Muscle of arm (tissue), 12 donors: Measurements from ENCODE around the gene GLS. TPM values are rescaled to one million over a fixed set of nuclear protein-coding genes. Genes with fewer than 3 reads are reported as not detected.
"Not testable (repeated sequence)": the region's sequence is repeated elsewhere in the genome, so short reads cannot be mapped to it uniquely, and the experiment has no call there.

Source experiments
- DNase-seq: peaks from one replicate; pipeline ENCODE4 v3.0.0-alpha.2; 2013
- polyA plus RNA-seq, 12 donors: library from polyadenylated mRNA; unstranded; fragments of 120-200 nt; gene quantifications; one replicate each; pipeline ENCODE4 v1.2.1, GENCODE V29; 2013; ENCODE audit not compliant: insufficient read length in 12 of 12

The GLS gene
- polyA plus RNA-seq, 12 donors: 42.2 to 95.7 (median 68.1) TPM; not detected in 1

GRCh38 chr2:190922376-190922775 lies 41.8 kb downstream of the GLS start:
- DNase-seq: no peak

GRCh38 chr2:190927301-190927700 lies 46.7 kb downstream of the GLS start:
- DNase-seq: no peak

GRCh38 chr2:190929919-190930318 lies 49.3 kb downstream of the GLS start:
- DNase-seq: no peak

- no peak for DNase-seq
Observed at GRCh38 chr2:190930411-190930810, 49.8 kb downstream of the GLS start.

- DNase-seq: no peak
Observed at GRCh38 chr2:190932514-190932913, 51.9 kb downstream of the GLS start.

GRCh38 chr2:190933361-190933760 lies 52.7 kb downstream of the GLS start:
- no peak for DNase-seq

- DNase-seq: no peak
Observed at GRCh38 chr2:190935054-190935453, 54.4 kb downstream of the GLS start.

GRCh38 chr2:190938771-190939335 lies 58.2 kb downstream of the GLS start:
- DNase-seq: no peak

GRCh38 chr2:190940454-190940853 lies 59.8 kb downstream of the GLS start:
- DNase-seq: no peak

GRCh38 chr2:190941571-190941970 lies 61.0 kb downstream of the GLS start:
- no peak for DNase-seq

- DNase-seq: no peak
Observed at GRCh38 chr2:190942697-190943096, 62.1 kb downstream of the GLS start.

- DNase-seq: no peak
Observed at GRCh38 chr2:190943706-190944105, 63.1 kb downstream of the GLS start.

- no peak for DNase-seq
Observed at GRCh38 chr2:190947141-190947540, 66.5 kb downstream of the GLS start.

GRCh38 chr2:190947711-190948251 lies 67.2 kb downstream of the GLS start:
- DNase-seq: no peak

GRCh38 chr2:190948671-190949070 lies 68.0 kb downstream of the GLS start:
- DNase-seq: no peak

GRCh38 chr2:190950566-190950991 lies 70.0 kb downstream of the GLS start:
- no peak for DNase-seq

- DNase-seq: no peak
Observed at GRCh38 chr2:190953257-190953656, 72.6 kb downstream of the GLS start.

- no peak for DNase-seq
Observed at GRCh38 chr2:190959911-190960788, 79.5 kb downstream of the GLS start.

- DNase-seq: not testable (repeated sequence)
Observed at GRCh38 chr2:190961117-190961516, 80.5 kb downstream of the GLS start.

GRCh38 chr2:190961918-190962487 lies 81.4 kb downstream of the GLS start:
- DNase-seq: no peak

GRCh38 chr2:190963088-190963487 lies 82.5 kb downstream of the GLS start:
- no peak for DNase-seq

GRCh38 chr2:190964170-190964795 lies 83.7 kb downstream of the GLS start:
- DNase-seq: no peak
